GM18867 (cell line): Measurements from ENCODE around the gene CERCAM.

Source experiments
- ATAC-seq: cut with Tn5 transposase; IDR thresholded peaks from one replicate; pipeline ENCODE4 v1.9.1; 2021; ENCODE audit warnings: mild to moderate bottlenecking, moderate library complexity; ENCODE audit not compliant: unreplicated experiment

CERCAM gene

DNA sequence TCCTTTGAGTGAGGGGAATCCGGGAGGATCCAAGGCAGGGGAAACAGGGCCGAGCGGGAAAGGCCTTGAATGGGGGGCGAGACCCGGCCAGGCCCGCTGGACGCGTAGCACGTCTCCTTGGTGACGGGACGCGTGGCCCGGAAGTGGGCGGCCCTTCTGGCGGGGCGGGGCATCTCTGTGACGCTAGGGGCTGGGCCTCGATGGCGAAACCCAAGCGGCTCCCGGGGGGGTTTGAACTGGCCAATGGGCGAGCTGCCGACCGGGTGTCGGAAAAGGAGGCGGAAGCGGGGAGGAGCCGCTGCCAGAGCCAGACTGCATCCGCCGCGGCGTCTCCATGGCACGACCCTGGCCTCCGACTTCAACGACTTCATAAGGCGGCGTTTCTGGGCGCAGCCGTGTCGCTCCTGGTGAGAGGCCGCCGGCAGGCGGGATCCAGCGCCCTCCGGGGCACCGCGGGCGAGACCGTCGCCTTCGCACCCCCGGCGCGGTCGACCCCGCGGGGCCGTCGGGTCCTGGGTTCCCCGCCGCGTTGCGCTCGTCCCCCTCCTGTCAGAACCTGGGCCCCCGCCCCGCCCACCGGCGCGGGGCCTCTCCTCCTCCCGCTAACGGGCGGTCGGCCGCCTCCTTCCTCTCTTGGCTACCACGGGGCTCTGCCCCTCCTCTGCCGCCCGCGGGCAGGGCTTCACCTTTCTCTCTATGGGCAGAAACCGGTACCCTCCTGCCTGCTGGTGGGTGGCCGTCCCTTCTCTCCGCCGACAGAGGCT is 35.4 kb downstream of the CERCAM start, which contains the start of gene ODF2:
Gene ODF2 (plus strand): TSS at position 158 of the 764 bp plus-strand sequence. CDS start 86 bp downstream, at position 244.
- ATAC-seq: peak; percentile 84

DNA sequence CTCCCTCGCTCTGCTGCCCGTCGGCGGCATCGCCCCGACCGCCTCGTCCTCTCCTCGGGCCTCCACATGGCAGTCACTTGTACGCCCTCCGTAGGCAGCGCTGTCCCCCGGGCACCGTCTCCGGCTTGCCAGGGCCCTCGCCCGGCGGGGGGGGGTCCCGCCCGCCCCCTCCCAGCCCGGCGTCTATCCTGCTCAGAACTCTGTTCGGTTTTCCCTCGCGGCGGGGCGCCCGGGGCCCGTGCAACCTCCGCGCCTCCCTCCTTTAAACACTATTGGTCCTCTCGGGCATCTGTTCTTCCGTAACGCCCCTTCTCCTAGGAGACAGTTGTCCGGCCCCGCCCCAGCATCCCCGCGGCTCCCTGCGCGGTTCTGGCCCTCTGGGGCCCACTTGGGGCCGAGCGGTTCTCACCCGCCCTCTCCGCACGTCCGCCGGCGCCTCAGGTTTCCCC is 36.0 kb downstream of the CERCAM start:
- ATAC-seq: peak; percentile 61

DNA sequence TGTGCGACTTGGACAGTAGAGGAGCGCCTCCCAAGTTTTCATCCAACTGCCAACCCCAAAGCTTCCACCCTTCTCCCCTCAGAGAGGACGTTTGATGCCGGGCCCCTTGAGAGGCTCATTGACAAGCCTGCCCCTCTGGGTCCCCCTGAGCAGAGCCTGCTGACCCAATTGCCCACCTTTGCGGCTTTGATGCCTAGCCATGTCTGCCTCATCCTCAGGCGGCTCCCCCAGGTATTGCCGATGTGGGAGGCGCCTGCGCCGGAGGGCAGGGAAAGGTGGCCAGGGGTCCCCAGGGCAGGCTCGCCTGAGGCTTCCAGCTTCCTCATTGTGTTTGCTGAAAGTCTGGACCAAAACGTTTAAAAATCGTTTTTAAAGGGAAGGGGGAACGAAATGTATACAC is 36.5 kb downstream of the CERCAM start:
- no peak for ATAC-seq

DNA sequence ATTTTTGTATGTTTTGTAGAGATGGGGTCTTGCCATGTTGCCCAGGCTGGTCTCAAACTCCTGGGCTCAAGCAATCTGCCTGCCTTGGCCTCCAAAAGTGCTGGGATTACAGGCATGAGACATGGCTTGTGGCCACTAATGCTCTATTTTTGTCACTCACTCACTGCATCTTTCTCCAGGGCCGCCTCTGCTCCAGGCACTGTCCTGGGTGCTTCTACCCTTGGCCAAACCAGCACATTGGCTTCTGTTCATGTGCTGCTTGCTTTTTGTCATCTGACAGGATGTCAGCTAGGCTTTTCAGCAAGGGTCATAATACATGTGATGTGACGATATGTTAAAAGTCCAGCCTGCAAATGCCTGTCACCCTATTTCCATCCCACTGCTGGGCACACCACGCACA is 38.4 kb downstream of the CERCAM start:
- ATAC-seq: no peak

DNA sequence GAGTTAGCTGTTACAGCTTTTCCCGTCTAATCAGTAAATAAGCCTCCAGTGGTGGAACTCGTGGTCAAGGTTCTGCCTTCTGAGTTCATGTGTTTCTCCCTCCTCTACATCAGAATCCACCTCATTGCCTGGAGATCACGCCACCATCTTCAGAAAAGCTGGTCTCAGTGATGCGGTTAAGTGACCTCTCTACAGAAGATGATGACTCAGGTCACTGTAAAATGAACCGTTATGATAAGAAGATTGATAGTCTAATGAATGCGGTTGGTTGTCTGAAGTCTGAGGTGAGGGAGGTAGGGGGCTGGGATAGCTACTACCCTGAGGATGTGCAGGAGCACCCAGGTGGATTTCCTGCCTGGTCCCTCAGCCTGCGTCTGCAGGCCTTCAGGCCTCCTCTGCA is 48.4 kb downstream of the CERCAM start:
- ATAC-seq: no peak

DNA sequence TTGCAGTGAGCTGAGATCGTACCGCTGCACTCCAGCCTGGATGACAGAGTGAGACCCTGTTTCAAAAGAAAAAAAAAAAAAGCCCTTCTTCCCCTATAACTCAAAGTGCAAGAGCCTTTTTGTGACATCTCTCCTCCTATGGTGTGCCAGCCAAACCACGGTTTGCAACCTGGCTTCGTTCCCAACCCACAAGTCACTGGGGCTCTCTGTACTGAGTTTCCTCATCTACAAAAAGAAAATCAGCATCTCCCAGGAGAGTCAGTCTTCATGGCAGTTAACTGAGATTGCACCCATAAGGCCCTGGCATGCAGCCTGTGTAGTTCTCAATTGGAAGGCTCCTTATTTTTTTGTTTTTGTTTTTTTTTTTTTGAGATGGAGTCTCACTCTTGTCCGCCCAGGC is 49.9 kb downstream of the CERCAM start:
- ATAC-seq: no peak

DNA sequence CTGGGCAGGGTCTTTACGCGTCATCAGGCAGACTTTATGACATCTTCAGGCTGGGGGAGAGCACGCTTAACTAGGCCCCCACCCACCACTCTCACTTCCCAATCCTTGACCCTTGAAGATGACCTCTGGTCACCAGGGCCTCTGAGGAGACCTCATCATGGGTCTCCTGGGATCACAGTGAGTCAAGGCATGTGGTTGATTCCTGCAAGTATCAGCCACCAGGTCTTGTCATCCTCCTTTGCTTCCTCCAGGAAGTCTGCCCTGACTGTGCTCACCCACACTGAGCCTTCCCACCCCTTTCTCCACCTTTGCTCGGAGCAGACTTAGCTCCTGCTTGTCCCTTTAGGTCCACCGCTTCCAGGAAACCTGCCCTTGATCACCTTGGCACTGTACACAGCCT is 52.4 kb downstream of the CERCAM start:
- ATAC-seq: no peak

DNA sequence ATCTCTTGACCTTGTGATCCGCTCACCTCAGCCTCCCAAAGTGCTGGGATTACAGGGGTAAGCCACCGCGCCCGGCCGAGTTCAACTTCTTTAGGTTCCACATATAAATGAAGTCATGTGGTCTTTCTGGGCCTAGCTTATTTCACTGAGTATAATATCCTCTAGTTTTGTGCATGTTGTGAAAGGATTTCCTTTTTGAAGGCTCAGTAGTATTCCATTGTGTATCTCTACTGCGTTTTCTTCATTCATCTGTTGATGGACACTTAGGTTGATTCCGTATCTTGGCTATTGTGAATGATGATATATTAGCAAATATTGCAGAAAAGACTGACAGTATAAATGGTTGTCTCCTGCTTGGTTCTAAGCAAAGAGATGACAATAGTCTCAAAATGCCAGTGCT is 55.2 kb downstream of the CERCAM start:
- no peak for ATAC-seq

DNA sequence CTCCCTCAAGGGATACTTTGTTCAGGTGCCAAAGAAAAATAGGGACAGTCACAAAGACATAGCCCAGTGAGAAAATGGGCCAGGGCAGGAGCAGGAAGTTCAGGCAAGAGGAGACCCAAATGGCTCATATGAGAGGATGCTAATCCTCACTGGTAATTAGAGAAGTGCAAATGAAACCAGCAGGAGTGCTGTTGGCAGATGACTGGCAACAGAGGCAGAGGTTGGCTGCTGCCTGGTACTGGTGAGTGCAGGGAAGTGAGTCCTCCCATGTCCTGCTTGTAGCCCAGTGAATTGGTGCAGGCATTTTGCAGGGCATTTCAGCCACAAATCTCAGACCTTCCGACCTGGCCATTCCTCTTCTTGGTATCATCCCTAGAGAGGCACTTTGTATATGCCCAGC is 58.6 kb downstream of the CERCAM start:
- ATAC-seq: no peak

DNA sequence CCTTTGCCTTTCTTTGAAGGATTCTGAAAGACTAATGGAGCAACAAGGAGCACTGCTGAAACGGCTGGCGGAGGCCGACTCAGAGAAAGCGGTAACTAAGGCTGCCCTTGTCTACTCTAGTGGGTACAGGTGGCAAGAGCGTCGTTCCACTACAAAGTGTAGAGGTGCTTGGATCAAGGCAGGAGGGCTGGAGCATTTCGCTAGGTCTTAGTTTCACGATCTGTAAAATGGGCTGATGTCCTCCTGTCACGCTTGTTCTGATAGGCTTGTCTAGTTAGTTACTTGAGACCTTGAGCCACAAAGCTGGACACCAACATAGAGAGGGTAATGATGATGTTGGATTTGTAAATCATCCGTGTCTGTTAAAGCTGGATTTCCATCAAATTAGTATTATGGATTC is 60.9 kb downstream of the CERCAM start:
- no peak for ATAC-seq

DNA sequence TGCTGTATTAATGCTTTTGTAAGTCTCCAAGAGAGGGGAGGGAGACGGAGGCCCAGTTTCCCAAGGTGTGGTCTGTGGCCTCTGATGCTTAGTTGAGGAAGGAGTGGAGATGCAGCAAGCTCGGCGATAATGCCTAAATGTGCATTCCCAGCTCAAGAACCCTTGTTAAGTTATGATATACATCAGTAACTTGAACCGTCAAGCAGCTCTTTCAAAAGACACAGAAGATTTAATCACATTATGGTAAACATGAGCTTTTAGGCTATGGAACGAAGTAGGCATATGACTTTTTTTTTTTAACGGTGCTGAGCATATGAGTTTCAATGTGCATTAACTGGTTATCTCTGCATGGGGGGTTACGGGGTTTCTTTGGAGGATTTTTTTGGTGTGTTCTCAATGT is 61.5 kb downstream of the CERCAM start:
- ATAC-seq: no peak

DNA sequence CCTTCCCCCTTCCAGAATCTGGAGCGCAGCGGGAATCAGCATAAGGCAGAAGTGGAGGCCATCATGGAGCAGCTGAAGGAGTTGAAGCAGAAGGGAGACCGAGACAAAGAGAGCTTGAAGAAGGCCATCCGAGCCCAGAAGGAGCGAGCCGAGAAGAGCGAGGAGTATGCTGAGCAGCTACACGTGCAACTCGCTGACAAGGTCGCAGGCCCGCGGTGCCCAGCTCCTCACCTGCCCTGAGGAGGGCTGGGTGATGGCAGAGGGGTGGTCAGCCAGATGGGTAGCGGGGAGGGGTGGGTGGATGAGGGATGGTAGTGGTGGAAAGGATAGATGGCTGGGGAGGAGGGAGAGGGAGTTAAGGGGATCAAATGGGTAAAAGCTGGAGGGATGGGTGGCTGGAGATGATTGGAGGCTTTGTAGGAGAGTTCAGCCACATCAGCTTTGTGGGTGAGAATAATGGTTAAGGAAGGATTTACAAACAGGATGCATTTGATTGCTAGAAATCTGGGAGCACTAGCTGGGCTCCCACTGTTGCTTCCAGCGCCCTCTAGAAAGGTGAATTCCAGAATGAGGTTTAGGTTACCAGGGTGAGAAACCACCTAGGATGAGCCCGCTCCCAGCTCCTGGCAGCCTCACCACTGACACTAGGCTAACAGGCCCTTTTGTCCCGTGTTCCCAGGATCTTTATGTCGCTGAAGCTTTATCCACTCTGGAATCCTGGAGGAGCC is 64.2 kb downstream of the CERCAM start:
- no peak for ATAC-seq

DNA sequence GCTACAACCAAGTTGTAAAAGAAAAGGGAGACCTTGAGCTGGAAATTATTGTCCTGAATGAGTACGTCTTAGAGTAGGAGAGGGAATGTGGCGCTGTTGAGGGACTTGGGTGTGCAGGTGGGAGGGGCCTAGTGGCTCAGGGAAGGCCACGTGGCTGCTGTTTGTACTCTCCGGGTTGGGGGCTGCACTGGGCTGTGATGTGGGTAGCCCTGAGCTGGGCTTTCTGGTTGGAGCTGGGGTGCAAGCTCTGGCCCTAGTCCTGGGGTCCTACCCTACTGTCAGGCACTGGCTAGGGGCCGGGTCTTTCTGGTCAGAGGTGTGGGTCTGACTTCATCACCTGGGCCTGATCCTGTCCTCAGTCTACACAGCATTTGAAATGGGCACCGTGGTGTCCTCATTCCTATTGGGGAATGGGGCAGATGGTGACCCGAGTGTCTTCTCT is 64.8 kb downstream of the CERCAM start:
- no peak for ATAC-seq

DNA sequence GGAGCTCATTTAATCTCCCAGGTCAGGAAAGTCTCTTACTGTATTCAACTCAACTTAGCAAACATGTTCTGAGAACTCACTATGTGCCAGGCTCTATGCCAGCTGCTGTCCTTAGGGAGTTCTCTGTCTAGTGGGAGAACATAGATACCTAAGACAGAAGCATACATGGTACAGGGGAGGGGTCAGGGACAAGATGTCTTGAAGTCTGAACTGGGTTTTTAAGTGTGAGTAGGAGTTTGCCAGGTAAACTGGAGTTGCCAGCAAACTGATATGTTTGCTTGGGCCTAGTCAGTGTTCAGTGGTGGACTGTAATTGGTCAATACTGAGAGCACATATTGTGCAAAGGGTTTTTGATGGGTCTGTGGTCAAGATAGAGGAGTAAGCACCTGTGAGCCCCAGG is 65.5 kb downstream of the CERCAM start:
- no peak for ATAC-seq
